Left renal pelvis (tissue), 4 donors: Measurements from ENCODE around the gene CLSTN1. TPM values are rescaled to one million over a fixed set of nuclear protein-coding genes. Genes with fewer than 3 reads are reported as not detected.

Experiments
- DNase-seq, 4 donors: peaks; one replicate each; pipeline ENCODE4 v3.0.0-alpha.2; 2013; ENCODE audit warnings: low read depth in 4 of 4, low spot score in 3 of 4
- polyA plus RNA-seq, 4 donors: library from polyadenylated mRNA; unstranded; fragments of 120-200 nt; gene quantifications; one replicate each; pipeline ENCODE4 v1.2.1, GENCODE V29; 2013; ENCODE audit not compliant: insufficient read length in 4 of 4

CLSTN1 gene
- polyA plus RNA-seq, 4 donors = 137 to 159 (median 154) TPM

- DNase-seq = no peak
Observed at GRCh38 chr1:9852410-9853248, 28.9 kb upstream of the CLSTN1 start.

- no peak for DNase-seq
Observed at GRCh38 chr1:9852004-9852403, 28.2 kb upstream of the CLSTN1 start.

DNA sequence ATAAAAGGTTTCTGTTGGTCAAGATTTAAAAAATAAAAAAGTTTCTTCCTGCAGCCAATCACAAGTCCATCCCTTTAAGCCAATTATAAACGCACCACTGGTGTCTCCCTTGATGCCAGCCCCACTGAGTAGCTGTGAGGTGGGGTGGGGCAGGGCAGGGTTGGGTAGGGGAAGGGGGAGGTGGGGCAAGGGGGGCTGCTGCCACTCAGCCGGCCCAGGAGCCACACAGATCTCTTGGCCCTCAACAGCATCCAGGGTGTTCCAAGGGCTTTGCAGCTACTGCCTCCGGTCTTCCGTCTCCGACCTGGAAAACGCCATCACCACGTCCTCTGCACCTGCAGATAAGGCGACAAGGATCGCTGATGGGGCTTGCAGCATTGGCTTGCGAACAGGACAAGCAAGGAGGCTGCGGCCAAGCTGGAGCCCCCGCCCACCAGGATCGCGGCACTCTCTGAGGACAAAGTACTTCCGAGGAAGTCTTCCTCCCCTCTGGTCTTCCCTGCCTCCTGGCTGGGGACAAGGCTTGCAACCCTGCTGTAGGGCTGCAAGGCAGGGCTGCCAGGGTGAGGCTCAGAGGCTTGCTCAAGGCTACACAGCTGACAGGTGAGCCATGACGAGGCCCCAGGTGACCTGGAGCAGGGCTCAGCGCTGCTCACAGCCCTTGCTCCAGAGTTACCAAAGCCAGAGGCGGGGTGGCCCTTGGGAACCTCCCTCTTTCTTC, 26.8 kb upstream of the CLSTN1 start:
- DNase-seq = no peak

GRCh38 chr1:9849691-9850441, 26.1 kb upstream of the CLSTN1 start:
- DNase-seq = no peak

DNA sequence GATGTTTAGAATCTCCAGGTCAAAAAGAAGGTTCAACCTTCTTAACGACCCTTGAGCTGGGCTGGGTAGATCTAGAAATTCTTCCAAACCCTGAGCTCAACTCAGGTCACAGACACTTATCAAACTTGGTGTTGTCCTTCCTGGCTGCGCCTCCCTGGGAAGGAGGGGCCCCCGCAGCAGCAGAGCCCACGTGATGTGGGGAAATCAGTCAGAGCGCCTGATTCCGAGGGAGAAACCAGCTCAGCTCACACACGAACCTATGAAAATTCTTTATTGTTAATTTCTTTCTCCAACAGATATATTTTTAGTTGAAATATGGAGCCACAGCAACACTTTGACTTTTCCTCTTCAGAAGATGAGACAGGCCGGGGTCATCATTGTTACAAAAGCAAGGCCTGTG, 24.3 kb upstream of the CLSTN1 start:
- no peak for DNase-seq

GRCh38 chr1:9847269-9847668, 23.5 kb upstream of the CLSTN1 start:
- DNase-seq = no peak

DNA sequence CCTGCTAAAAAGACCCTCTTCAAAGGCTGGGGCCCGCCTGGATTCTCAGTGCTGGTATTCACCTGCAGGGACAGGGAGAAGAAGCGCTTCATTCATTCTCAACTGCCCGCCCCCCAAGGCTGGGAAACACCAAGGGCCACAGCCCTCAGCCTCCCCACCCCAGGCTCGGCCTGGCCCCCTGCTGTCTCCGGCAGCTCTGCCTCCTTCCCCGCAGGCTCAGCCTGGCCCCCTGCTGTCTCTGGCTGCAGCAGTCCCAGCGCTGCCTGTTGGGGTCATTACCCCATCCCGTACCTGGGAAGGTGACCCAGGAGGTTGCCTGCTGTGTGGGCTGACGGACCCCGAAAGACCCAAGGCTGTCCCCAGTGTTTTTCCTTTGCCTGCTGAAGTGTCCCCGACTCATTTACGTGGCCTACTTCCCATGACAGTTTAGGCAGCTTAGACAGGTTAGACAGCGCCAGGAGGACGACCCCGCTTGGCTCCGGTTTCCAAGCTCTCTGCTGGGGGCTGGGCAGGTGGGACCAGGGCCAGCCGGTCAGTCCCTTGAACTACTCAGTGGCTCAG, 22.9 kb upstream of the CLSTN1 start:
- DNase-seq = no peak

DNA sequence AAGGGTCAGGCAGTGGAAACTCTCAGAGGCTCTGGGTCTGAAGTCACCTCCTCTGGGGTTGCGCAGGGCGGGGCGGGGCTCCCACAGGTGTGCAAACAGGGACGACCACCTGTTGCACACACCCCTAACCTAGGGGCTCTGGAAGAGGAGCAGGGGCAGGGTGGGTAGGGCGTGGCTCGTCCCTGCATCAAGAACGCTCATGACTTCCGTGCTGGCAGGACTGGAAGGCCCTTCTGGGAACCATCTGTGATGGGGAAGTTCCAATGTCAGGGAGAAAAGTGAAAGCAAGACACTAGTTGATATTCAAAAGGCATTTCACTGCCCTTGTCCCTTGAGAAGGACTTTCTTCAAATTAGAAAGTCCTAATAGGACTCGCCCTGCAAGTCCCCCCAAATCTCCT, 22.1 kb upstream of the CLSTN1 start:
- no peak for DNase-seq

DNA sequence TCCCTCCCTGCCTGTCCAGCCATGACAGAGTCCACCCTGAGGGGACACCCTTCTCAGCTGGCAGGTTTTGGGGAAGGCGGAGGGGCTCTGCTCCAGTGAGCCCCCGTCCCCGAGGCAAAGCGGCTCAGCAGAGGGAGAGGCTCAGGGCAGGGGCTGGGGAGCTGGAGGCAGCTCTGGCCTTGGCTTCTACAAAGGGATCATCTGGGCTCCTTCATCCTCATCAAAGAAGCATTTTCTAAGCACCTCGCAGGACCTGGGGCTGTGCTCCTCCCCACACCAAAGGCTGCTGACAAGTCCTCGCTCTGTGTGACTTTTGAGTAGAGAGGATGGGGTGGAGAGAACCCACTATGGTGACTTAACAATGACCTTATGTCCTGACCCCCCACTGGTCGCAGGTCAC, 21.0 kb upstream of the CLSTN1 start:
- no peak for DNase-seq

- no peak for DNase-seq
Observed at GRCh38 chr1:9844106-9844505, 20.3 kb upstream of the CLSTN1 start.

DNA sequence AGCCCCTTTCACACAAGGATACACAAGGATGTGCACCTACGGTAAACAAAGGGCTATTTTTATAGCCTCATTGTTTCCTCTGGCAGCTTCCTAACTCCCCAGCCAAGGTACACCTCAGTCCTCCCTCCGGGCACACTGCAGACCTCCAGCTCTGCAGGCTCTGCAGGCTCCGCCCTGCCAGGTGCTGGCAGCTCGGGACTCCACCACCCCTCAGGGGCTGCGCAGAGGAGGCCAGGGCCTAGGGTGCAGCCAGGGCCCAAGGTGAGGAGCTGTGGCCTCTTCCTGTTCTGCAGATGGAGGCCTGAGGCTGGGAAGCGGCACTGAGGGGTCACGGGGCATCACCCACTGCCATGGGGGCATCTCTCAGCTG, 19.8 kb upstream of the CLSTN1 start:
- no peak for DNase-seq

- no peak for DNase-seq
Observed at GRCh38 chr1:9842781-9843575, 19.2 kb upstream of the CLSTN1 start.

- no peak for DNase-seq
Observed at GRCh38 chr1:9842073-9842711, 18.4 kb upstream of the CLSTN1 start.

DNA sequence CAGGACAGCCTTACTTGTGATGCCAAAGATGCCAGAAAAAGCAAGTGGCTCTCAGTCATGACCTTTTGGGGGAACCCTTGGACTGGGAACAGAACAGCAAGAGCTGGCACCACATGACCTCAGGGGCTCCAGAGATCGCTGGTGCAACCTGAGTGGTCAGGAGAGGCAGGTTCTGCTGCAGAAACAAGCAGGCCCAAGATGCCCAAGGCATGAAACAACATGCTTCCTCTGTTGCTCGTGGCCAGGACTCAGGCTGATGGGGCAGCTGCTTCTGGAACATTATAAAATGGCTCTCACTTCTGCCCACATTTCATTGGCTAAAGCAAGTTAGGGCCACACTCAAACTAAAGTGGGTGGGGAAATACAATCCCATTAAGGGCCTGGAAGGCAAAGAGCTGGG, 17.7 kb upstream of the CLSTN1 start:
- no peak for DNase-seq

GRCh38 chr1:9840176-9840575, 16.4 kb upstream of the CLSTN1 start:
- no peak for DNase-seq

GRCh38 chr1:9838946-9839345, 15.2 kb upstream of the CLSTN1 start:
- no peak for DNase-seq

DNA sequence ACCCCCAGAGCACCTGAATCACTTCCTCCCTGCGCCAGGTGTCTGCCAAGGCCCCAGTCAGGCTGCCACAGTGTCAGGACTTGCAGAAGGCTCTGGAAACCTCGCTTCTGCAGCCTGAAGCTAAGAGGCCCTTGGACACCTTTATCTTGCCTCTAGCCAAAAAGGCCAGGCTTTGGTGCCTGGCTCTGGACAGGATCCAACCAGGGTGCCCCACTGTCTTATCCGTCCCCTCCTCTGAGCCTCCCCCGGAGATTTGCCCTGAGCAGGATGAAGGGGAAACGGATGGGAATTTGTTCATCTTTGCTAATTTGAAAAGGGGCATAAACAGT, 12.8 kb upstream of the CLSTN1 start:
- DNase-seq = no peak

GRCh38 chr1:9835758-9836631, 12.2 kb upstream of the CLSTN1 start:
- DNase-seq = peak in 3 of 4 donors; percentile 64 to 66 (median 66)

- no peak for DNase-seq
Observed at GRCh38 chr1:9835404-9835757, 11.6 kb upstream of the CLSTN1 start.
